Liver (tissue), 9 donors: ENCODE data around the gene PLPP4. TPM values are rescaled to one million over a fixed set of nuclear protein-coding genes. Genes with fewer than 3 reads are reported as not detected.
A peak's percentile ranks its signal among the peaks of the same experiment; 100 is the strongest.

Source experiments
- DNase-seq: peaks from one replicate; pipeline ENCODE4 v3.0.0-alpha.2; 2017; ENCODE audit warnings: low spot score
- H3K27ac ChIP-seq, 2 donors: one replicate each; pipeline ENCODE4 v1.7.0; 2013; ENCODE audit warnings: inconsistent platforms in 2 of 2, low read length in 2 of 2, control low read depth in 1 of 2, low read depth in 1 of 2, mild to moderate bottlenecking in 1 of 2
- H3K27me3 ChIP-seq, 4 donors: one replicate each; pipeline versions ENCODE4 v1.6.1 to v1.7.0; 2013; ENCODE audit warnings: low read length in 3 of 4, inconsistent platforms in 1 of 4, mild to moderate bottlenecking in 1 of 4, moderate library complexity in 1 of 4; ENCODE audit not compliant: control insufficient read depth in 4 of 4, insufficient read depth in 4 of 4
- H3K36me3 ChIP-seq, 4 donors: one replicate each; pipeline versions ENCODE4 v1.6.1 to v1.7.0; 2013; ENCODE audit warnings: low read length in 3 of 4, mild to moderate bottlenecking in 3 of 4, low read depth in 1 of 4, moderate library complexity in 1 of 4; ENCODE audit not compliant: control insufficient read depth in 4 of 4, insufficient read depth in 3 of 4
- H3K4me1 ChIP-seq, 4 donors: one replicate each; pipeline versions ENCODE4 v1.6.1 to v1.7.0; 2013; ENCODE audit warnings: low read length in 3 of 4, mild to moderate bottlenecking in 3 of 4, moderate library complexity in 1 of 4; ENCODE audit not compliant: control insufficient read depth in 4 of 4, insufficient read depth in 4 of 4
- H3K4me3 ChIP-seq, 3 donors: one replicate each; pipeline versions ENCODE4 v1.6.1 to v1.7.0; 2013; ENCODE audit warnings: low read length in 3 of 3, control low read depth in 1 of 3, low read depth in 1 of 3, mild to moderate bottlenecking in 1 of 3
- H3K9ac ChIP-seq, 2 donors: one replicate each; pipeline ENCODE4 v1.7.0; 2013; ENCODE audit warnings: low read length in 2 of 2, mild to moderate bottlenecking in 2 of 2, moderate library complexity in 2 of 2, control low read depth in 1 of 2, low read depth in 1 of 2
- H3K9me3 ChIP-seq, 4 donors: one replicate each; pipeline versions ENCODE4 v1.6.1 to v1.7.0; 2013; ENCODE audit warnings: low read length in 3 of 4; ENCODE audit not compliant: control insufficient read depth in 4 of 4
- ATF3 ChIP-seq: IDR thresholded peaks from 2 replicates; pipeline ENCODE4 v1.6.1; 2016; ENCODE audit warnings: antibody characterized with exemption
- CTCF ChIP-seq: fragments of 150-350 bp; IDR thresholded peaks from 2 replicates; pipeline ENCODE4 v1.5.1; 2017; ENCODE audit warnings: improper control_type of control experiment, low read depth, low read length; ENCODE audit not compliant: missing input control
- EGR1 ChIP-seq, 2 donors: IDR thresholded peaks; 2 replicates each; pipeline ENCODE4 v1.6.1; 2016 to 2018; ENCODE audit warnings: antibody characterized with exemption in 2 of 2, low read depth in 2 of 2
- FOXA2 ChIP-seq: IDR thresholded peaks from 2 replicates; pipeline ENCODE4 v1.6.1; 2016; ENCODE audit warnings: antibody characterized with exemption
- GABPA ChIP-seq, 2 donors: IDR thresholded peaks in 1 of 2; conservative IDR thresholded peaks in 1 of 2; 2 replicates each; pipeline ENCODE4 v1.6.1; 2016; ENCODE audit warnings: antibody characterized with exemption in 2 of 2, mild to moderate bottlenecking in 1 of 2, moderate library complexity in 1 of 2
- HNF4A ChIP-seq, 2 donors: conservative IDR thresholded peaks; 2 replicates each; pipeline ENCODE4 v1.6.1; 2016; ENCODE audit warnings: antibody characterized with exemption in 2 of 2, mild to moderate bottlenecking in 2 of 2
- HNF4G ChIP-seq: IDR thresholded peaks from 2 replicates; pipeline ENCODE4 v1.6.1; 2016; ENCODE audit warnings: antibody characterized with exemption
- NR2F2 ChIP-seq: IDR thresholded peaks from 2 replicates; pipeline ENCODE4 v1.6.1; 2016; ENCODE audit warnings: antibody characterized with exemption
- RAD21 ChIP-seq, 2 donors: IDR thresholded peaks; 2 replicates each; pipeline ENCODE4 v1.6.1; 2016; ENCODE audit warnings: antibody characterized with exemption in 2 of 2, mild to moderate bottlenecking in 2 of 2
- REST ChIP-seq: IDR thresholded peaks from 2 replicates; pipeline ENCODE4 v1.6.1; 2016; ENCODE audit warnings: antibody characterized with exemption, mild to moderate bottlenecking
- RXRA ChIP-seq, 2 donors: IDR thresholded peaks; 2 replicates each; pipeline ENCODE4 v1.6.1; 2017 to 2018; ENCODE audit warnings: antibody characterized with exemption in 2 of 2, mild to moderate bottlenecking in 1 of 2
- SP1 ChIP-seq: IDR thresholded peaks from 2 replicates; pipeline ENCODE4 v1.6.1; 2018; ENCODE audit warnings: antibody characterized with exemption, mild to moderate bottlenecking
- TAF1 ChIP-seq: conservative IDR thresholded peaks from 2 replicates; pipeline ENCODE4 v1.6.1; 2016; ENCODE audit warnings: antibody characterized with exemption, mild to moderate bottlenecking
- YY1 ChIP-seq: IDR thresholded peaks from 2 replicates; pipeline ENCODE4 v1.6.1; 2016; ENCODE audit warnings: antibody characterized with exemption, mild to moderate bottlenecking
- WGBS: extraction: QIAGEN DNeasy Blood & Tissue Kit; methylation state at CpG from one replicate; pipeline ENCODE4 v1.1.7; 2013; 5-methylcytosine and 5-hydroxymethylcytosine counted together
- polyA plus RNA-seq, 2 donors: library from polyadenylated mRNA; stranded (reverse) in 1 of 2; unstranded in 1 of 2; fragments of 200-250 nt in 1 of 2; fragments of >200 nt in 1 of 2; fragmentation: Nextera tagmentation in 1 of 2; extraction: Ambion mirVana in 1 of 2; gene quantifications; one replicate each; pipeline versions ENCODE4 v1.2.1 to v1.2.3, GENCODE V29; 2013 to 2015
- total RNA-seq, 2 donors: library from RNA; depleted of rRNA; stranded (reverse); fragments of >200 nt; gene quantifications; one replicate each; pipeline ENCODE4 v1.2.3, GENCODE V29; 2014
- donor health status: healthy.
- donor health status: healthy.
- donor health status: healthy.
- donor health status: healthy.
- donor health status: healthy.

The PLPP4 gene
- 1 to 10 TPM in 1 of 2 donors, under 1 TPM in 1; 0.75 to 2.8 TPM for total RNA-seq
- 1 to 10 TPM in 1 of 2 donors, under 1 TPM in 1; 0.14 to 1.1 TPM for polyA plus RNA-seq

- Histone ChIP-seq H3K4me3 (peak within 1 kb of the TSS in 2 of 3 donors; percentile 43 to 53), H3K27ac (no peak within 1 kb of the TSS), H3K9ac (no peak within 1 kb of the TSS), H3K36me3 (no peaks in the 10 kb centered on the region), H3K4me1 (peaks cover 0 to 14% (median 11%) of the 10 kb centered on the region in 4 donors), H3K9me3 (no peaks in the 10 kb centered on the region), H3K27me3 (peaks cover 0 to 6% (median 2%) of the 10 kb centered on the region in 4 donors)
- under 1% methylated on average over 92 of the region's 92 CpGs for WGBS
- DNase-seq, result peak; percentile 65
- TF ChIP-seq GABPA (IDR thresholded peaks at IDR 0.05 in 1 of 2, conservative IDR thresholded peaks at IDR 0.05 in 1 of 2) (no peak), HNF4G (no peak), NR2F2 (no peak), HNF4A (conservative IDR thresholded peaks at IDR 0.05) (no peak)
Observed at GRCh38 chr10:120456626-120457430, at the start of gene PLPP4. Gene PLPP4 (plus strand): TSS chr10:120457227. CDS start chr10:120457306, 79 bp downstream.

GRCh38 chr10:120409816-120410215, 47.2 kb upstream of the PLPP4 start:
- Histone ChIP-seq H3K9me3 (peaks cover 0 to 4% (median 0%) of the 10 kb centered on the region in 4 donors), H3K36me3 (no peaks in the 10 kb centered on the region), H3K4me1 (no peaks in the 10 kb centered on the region), H3K9ac (no peak overlapping the region), H3K4me3 (no peak overlapping the region), H3K27me3 (peaks cover 0 to 2% (median under 1%) of the 10 kb centered on the region in 4 donors), H3K27ac (no peak overlapping the region)
- DNase-seq, result no peak
- WGBS, result 74% methylated on average over 4 of the region's 4 CpGs
- TF ChIP-seq NR2F2 (no peak), SP1 (no peak), ATF3 (no peak), HNF4G (no peak), EGR1 (IDR thresholded peaks at IDR 0.05; ENCODE audit: low read depth in 2 of 2) (no peak), RXRA (IDR thresholded peaks at IDR 0.05) (no peak), GABPA (IDR thresholded peaks at IDR 0.05 in 1 of 2, conservative IDR thresholded peaks at IDR 0.05 in 1 of 2) (no peak), REST (no peak), YY1 (no peak), RAD21 (IDR thresholded peaks at IDR 0.05) (no peak), FOXA2 (no peak), TAF1 (no peak), CTCF (no peak)
